RPMI7951 (cell line): ENCODE data around the gene VASP. TPM values are rescaled to one million over a fixed set of nuclear protein-coding genes. Genes with fewer than 3 reads are reported as not detected.
"Not testable (repeated sequence)": the region's sequence is repeated elsewhere in the genome, so short reads cannot be mapped to it uniquely, and the experiment has no call there.

ENCODE experiments used
- DNase-seq: peaks from one replicate; pipeline ENCODE4 v3.0.0-alpha.2; 2012; ENCODE audit warnings: low read depth
- total RNA-seq: library from RNA; depleted of rRNA; stranded (reverse); fragments of >200 nt; shearing (Covaris generic); gene quantifications from 2 replicates; pipeline ENCODE4 v1.2.3, GENCODE V29; 2014

The VASP gene
- total RNA-seq, 1 experiment from 2014 or later: 53.8 TPM

DNA sequence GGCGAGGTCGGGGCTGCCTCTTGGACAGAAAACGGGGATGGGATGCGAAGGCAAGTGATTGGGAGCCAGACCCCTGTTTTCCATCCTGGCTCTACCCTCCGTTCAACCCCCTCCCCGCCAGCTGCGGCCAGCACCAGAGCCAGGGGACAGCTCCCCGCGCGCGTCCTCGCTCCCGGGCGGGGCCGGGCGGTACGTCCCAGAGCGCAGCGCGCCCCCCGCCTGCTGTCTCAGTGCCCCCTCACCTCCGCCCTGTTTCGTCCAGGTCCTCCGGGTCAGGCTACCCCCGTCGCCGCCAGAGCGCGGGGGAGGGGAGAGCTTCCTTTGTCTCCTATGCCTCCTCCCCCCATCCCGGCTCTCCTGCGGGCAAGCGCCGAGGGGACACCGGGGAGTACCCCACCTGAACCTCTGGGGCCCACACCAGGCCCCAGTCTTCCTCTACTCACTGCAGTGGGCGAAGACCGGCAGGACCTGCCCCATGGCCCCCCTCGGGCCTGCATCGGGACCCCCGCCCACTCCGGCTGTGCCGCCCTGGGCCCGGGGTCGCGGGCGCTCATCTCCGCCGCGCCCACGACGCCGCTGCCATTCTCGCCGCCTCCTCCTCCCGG, 10.8 kb upstream of the VASP start:
- DNase-seq: peak; percentile 33

- DNase-seq: no peak
These were observed 9.5 kb upstream of the VASP start for GRCh38 chr19:45497791-45498190.

- DNase-seq: peak; percentile 29
These were observed 8.7 kb upstream of the VASP start, which contains the start of gene PPM1N for GRCh38 chr19:45498411-45499195. Gene PPM1N, plus strand, starts transcription at chr19:45498443. Its CDS starts 30 bp downstream, at chr19:45498473.

DNA sequence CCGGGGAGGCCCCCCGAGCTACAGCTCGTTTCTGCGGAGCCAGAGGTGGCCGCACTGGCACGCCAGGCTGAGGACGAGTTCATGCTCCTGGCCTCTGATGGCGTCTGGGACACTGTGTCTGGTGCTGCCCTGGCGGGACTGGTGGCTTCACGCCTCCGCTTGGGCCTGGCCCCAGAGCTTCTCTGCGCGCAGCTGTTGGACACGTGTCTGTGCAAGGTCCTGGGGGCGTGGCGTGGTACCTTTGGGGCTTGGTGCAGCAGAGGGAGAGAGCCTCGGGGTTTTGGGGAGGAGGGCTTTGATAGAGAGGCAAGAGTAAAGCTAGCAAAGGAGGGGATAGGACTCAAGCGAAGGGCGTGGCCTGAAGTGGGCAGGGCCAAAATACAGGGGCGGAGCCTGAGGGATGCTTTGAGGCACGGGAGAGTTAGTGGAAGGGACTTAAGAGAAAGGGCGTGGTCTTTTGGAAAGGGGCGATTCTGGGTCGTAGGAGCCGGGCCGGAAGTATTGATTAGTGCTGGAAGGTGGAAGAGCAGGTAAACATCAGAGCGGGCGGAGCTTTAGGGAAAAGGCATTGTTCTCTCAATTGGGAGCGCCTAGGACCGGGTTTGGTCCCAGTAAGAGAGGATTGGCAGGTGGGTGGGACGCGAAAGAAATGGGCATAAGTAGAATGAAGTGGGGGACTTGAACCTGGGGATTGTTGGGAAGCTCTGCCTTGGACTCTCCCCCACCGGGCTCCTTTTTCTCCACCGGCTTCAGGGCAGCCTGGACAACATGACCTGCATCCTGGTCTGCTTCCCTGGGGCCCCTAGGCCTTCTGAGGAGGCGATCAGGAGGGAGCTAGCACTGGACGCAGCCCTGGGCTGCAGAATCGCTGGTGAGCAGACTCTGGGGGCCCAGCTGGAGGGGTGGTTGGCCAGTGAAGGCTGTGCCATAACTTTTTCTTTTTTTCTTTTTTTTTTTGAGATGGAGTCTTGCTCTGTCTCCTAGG, 7.8 kb upstream of the VASP start:
- DNase-seq: peak; percentile 52

- DNase-seq: no peak
These were observed 6.2 kb upstream of the VASP start for GRCh38 chr19:45500918-45501729.

DNA sequence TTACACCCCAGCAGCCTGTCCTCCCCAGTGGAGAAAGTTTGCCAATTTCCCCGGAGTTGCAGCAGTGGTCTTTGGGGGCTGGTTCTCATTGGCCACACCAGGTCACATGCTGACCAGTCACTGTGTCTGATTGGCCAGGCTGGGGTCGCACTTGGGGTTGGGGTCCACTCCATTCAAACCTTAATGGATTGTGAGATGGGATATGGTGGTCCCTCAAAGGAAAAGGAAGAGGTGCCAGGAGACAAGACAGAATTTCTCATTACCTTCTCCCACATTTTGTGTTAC, 5.6 kb upstream of the VASP start:
- no peak for DNase-seq

DNA sequence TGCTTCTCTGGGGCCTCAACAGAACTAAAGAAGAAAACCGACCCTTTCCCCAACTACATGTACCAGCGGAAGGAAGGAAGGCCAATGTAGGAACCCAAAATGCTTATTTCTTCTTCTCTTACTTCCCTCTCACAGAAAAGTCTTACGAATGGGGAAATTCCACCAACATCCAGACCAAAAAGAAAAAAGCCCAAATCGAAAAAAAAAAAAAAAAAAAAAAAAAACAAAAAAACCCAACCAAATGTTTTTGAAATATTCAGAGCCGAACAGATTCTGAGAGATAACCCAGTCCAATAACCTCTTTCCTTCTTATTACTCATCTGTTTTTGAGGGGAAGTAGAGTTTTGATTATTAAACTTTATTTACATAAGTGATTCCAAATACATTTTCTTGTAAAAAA, 5.2 kb upstream of the VASP start:
- DNase-seq: no peak

- DNase-seq: no peak
These were observed 3.4 kb upstream of the VASP start for GRCh38 chr19:45503909-45504308.

- no peak for DNase-seq
These were observed 1.9 kb upstream of the VASP start for GRCh38 chr19:45505151-45505995.

- DNase-seq: no peak
These were observed 1.4 kb upstream of the VASP start for GRCh38 chr19:45505996-45506245.

DNA sequence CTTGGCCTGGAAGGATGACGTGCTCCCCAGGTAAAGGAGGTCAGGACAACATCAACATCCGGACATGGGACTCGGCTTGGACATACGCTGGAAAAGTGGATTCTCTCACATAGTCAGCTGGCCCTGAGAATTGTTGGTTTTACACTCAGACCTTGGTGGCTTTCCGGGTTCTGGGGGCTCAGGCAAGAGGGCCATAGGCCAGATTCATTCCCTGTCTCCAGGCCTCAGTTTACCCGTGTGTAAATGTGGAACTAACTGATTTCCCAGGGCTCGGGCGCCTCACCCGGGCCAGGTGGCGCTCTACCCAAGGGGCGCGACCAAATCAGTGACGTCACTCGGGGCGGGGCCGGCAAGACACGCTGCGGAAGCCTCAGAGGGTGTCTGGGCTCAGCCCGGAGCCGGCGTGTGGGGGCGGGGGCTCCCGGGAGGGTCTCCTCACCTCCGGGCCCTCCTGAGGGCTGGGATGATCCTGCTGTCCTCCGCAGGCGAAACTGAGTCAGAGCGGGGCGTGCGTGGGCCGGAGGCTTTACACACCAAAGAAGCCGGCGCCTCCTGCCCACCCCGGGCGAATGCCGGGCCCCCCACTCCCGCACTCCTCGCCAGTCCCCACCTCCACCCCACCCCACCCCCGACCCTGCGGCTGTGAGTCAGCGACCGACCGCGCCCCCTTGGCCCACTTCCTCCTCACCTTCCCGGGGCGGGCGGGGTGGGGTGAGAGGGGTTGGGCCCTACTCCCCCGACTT, 862 bp upstream of the VASP start:
- peak; percentile 90 for DNase-seq

DNA sequence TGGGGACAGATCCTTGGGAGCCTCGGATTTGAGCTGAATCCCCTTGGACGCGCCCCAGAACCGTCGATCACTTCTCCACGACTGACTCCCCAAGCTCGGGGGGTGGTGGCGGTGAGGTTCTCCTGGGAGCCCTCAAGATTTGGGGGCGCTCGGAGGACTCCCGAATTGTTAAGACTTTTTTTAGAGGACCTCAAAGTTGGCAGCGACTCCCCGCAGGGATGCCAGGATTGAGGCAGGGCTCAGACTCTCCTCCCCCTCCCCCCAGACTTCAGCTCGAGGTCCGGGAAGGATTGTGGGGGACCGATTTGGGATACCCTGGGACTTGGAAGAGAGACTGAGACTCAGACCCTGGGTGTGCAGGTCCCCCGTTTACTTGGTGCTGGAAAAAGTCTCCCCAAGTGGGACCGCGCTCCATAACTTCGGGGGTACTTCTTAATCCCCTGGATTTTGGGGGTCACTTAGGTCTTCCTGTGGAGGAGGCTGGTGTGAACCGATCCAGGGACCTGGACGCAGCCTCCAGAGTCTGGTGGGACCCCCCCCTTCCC, 665 bp downstream of the VASP start:
- peak; percentile 31 for DNase-seq

DNA sequence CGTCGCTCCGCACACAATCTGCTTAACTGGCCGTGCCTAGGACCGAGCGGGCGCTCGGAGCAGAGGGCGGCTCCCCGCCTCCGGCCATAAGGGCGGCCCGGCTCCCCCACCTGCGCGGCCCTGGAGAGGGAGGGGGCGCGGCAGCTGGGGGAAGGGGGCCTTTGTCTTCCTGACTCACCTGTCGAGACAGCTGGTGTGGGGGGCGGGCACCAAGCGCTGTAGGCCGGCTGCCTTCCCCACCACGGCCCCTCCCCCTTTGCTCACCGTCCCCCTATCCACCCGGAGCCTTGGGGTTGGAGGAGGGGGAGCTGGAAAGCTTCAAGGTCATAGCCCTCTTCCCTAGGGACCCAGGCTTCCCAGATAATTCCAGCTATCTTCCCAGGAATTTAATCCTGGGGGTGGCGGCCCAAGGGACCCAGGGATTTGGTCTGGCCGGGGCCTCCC, 1.2 kb downstream of the VASP start:
- DNase-seq: peak; percentile 35

- DNase-seq: peak; percentile 87
These were observed 1.8 kb downstream of the VASP start for GRCh38 chr19:45508861-45509691.

DNA sequence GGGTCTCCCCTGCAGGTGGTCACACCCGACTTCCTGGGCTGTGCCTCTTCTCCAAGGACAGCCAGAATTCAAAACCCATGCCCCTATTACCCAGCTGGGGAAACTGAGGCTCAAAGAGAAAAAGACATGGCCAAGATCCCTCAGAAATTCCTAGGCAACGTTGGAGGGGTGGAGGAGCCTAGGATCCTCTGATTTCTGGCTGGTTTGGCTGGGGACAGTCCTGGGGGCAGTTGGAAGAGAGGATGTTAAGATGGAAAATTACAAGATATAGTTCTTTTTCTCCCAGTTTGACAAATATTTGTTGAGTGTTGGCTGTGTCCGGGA, 2.4 kb downstream of the VASP start:
- no peak for DNase-seq

DNA sequence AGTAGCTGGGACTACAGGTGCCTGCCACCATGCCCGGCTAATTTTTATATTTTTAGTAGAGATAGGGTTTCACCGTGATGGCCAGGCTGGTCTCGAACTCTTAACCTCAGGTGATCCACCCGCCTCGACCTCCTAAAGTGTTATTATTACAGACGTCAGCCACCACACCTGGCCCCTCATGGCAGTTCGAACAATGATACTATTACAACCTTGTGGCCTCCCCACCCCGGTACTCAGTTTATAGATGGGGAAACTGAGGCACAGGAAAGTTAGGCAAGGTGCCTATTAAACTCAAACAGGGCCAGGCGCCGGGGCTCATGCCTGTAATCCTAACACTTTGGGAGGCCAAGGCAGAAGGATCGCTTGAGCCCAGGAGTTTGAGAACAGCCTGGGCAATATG, 3.1 kb downstream of the VASP start:
- DNase-seq: not testable (repeated sequence)

DNA sequence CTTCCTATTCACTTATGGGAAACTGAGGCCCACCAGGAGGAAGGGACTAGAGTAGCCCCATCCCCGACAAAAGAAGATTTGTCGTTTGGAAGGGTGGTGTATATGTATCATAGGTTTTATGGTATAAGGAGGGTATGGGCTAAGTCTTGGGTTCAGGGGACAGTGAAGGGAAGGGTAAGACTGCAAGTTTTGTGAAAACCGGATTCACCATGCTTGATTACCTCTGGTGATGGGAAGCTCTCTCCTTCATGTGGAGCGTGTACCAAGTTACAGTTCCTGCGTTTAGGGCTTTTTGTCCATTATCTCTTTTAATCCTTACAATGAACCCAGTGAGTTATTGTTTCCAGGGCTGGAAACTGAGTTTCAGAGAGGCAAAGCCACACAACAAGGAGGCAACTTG, 3.8 kb downstream of the VASP start:
- no peak for DNase-seq

DNA sequence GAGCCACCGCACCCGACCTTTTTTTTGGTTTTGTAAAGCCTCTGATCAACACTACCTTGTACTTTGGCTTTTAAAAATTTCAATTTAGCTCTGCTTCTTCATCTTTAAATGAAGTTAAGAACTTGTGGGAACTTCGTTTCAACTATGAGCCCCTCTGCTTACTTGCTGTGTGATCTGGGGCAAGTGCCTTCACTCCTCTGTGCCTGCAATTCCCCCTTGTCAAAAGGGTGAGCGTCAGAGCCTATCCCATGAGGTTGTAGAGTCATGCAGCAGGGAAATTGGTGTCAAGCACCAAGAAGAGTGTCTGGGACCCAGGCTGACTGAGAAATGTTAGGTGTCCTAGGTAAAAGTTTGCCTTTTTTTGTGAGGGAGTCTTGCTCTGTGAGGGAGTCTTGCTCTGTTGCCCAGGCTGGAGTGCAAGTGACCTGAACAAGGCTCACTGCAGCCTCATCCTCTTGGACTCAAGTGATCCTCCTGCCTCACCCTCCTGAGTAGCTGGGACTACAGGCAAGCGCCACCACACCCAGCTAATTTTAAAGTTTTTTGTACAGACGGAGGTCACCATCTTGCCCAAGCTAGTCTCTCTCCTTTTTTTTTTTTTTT, 5.7 kb downstream of the VASP start:
- DNase-seq: no peak
